Central memory CD8-positive, alpha-beta T cell (primary cell): ENCODE measurements around the gene HLTF.
"Not testable (repeated sequence)": the region's sequence is repeated elsewhere in the genome, so short reads cannot be mapped to it uniquely, and the experiment has no call there.

ENCODE experiments used
- ATAC-seq: fragments of 150-1000 bp; cut with Tn5 transposase; replicated peaks from 2 replicates; pipeline ENCODE4 v1.10.0; 2022; ENCODE audit warnings: mild to moderate bottlenecking, moderate FRiP score, moderate number of reproducible peaks; ENCODE audit not compliant: poor library complexity, severe bottlenecking; ENCODE audit errors: extremely low read depth
- DNase-seq, 2 donors: peaks; one replicate each; pipeline ENCODE4 v3.0.0; 2021; ENCODE audit warnings: low spot score in 2 of 2
- H3K27ac Mint-ChIP-seq: one replicate; pipeline ENCODE4 v1.8.0; 2022; ENCODE audit warnings: low read depth, mild to moderate bottlenecking, moderate library complexity, mixed read lengths
- H3K27me3 Mint-ChIP-seq: one replicate; pipeline ENCODE4 v1.8.0; 2022; ENCODE audit warnings: mixed read lengths
- H3K36me3 Mint-ChIP-seq: one replicate; pipeline ENCODE4 v1.8.0; 2022; ENCODE audit warnings: mild to moderate bottlenecking, moderate library complexity, mixed read lengths; ENCODE audit not compliant: insufficient read depth
- H3K4me1 Mint-ChIP-seq: one replicate; pipeline ENCODE4 v1.8.0; 2022; ENCODE audit warnings: mixed read lengths
- H3K4me3 Mint-ChIP-seq: one replicate; pipeline ENCODE4 v1.8.0; 2022; ENCODE audit warnings: mild to moderate bottlenecking, moderate library complexity, mixed read lengths
- H3K9me3 Mint-ChIP-seq: one replicate; pipeline ENCODE4 v1.8.0; 2022; ENCODE audit warnings: mixed read lengths

HLTF gene

DNA sequence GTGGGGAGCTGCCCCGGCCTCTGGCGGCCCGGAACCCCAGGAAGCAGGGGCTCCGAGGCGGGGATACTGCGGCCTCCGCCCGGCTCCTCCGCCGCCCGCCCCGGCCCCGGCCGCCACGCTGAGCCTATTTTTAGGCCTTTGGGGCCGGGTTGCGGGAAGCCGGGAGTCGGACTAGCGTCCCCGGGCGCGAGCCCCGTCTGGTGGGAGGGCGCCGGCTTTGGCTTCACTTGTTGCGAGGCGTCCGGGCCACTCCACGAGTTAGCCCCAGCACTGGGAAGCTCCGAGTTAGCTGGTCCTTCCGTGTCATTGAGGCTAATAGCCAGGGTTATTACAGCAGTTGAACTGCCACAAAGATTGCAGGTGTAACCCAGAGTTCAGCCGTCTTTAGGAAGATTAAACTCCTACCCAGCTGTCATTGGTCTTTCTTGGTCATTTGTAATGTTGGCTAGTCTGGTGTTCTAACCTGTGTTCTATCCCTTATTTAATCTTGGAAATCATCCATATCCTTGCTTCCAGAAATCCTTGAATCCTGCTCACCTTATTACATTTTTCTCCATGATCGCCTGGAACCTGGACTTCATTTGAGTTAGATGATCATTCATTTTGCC is 94.2 kb downstream of the HLTF start:
- peaks cover 36% of the 10 kb centered on the region for H3K4me1 Mint-ChIP-seq
- H3K27ac Mint-ChIP-seq, result peak overlapping the region; percentile 93
- ATAC-seq (peak; percentile 11), DNase-seq (no peak)
- peaks cover 26% of the 10 kb centered on the region for H3K36me3 Mint-ChIP-seq
- no peaks in the 10 kb centered on the region for H3K9me3 Mint-ChIP-seq
- H3K27me3 Mint-ChIP-seq, result no peaks in the 10 kb centered on the region
- H3K4me3 Mint-ChIP-seq, result peak overlapping the region; percentile 91

GRCh38 chr3:148991219-148992026 is 94.9 kb downstream of the HLTF start, which contains the start of gene GYG1:
GYG1 (plus strand) TSS chr3:148991540; CDS start chr3:148991641, 101 bp downstream.
- Mint-ChIP-seq H3K4me3 (peak within 1 kb of the TSS; percentile 91), H3K27me3 (no peaks in the 10 kb centered on the region), H3K27ac (peak within 1 kb of the TSS; percentile 93), H3K9me3 (no peaks in the 10 kb centered on the region), H3K4me1 (peaks cover 29% of the 10 kb centered on the region), H3K36me3 (peaks cover 21% of the 10 kb centered on the region)
- DNase-seq (peak; percentile 69 to 71), ATAC-seq (peak; percentile 87)

DNA sequence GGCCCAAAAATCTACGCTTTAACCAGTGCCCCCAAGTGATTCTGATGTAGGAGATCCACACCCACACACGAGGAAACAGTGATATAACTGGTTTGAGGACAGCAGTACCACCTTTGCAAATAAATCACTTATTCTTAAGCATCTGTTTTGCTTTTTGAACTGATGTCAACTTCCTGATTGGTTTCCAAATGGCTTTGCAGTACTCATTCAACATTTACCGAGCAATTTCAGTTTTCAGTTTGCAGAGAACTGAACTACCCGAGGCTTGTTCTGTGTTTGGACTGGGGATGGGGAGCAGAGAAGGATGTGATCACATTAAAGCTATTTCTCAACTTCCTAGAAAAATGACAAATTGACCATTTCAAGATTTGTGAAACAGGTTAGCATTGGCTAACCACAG is 96.1 kb downstream of the HLTF start:
- H3K27ac Mint-ChIP-seq, result peak overlapping the region; percentile 93

DNA sequence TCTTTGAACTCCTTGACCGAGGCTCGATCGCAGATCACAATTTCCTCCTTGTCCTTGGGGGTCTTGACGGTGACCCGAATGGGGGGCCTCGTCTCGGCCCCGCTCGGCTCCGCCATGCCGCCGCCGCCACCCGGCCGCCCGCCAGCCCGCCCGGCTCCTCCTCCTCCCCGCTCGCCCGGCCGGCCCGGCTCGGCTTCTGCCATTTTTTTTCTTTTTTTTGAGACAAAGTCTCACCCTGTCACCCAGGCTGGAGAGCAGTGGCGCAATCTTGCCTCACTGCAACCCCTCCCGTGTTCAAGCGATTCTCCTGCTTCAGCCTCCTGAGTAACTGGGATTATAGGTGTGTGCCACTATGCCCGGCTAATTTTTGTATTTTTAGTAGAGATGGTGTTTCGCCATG is 98.8 kb downstream of the HLTF start:
- H3K9me3 Mint-ChIP-seq, H3K27me3 Mint-ChIP-seq, H3K4me3 Mint-ChIP-seq, DNase-seq, H3K36me3 Mint-ChIP-seq, H3K27ac Mint-ChIP-seq, H3K4me1 Mint-ChIP-seq, ATAC-seq: not testable (repeated sequence)

More for the DNA sequence above, 96.1 kb downstream of the HLTF start:
- no peaks in the 10 kb centered on the region for H3K27me3 Mint-ChIP-seq
- H3K36me3 Mint-ChIP-seq, result peaks cover 10% of the 10 kb centered on the region
- H3K9me3 Mint-ChIP-seq, result no peaks in the 10 kb centered on the region
- peaks cover 19% of the 10 kb centered on the region for H3K4me1 Mint-ChIP-seq
- ATAC-seq (no peak), DNase-seq (no peak)
- peak overlapping the region; percentile 91 for H3K4me3 Mint-ChIP-seq

DNA sequence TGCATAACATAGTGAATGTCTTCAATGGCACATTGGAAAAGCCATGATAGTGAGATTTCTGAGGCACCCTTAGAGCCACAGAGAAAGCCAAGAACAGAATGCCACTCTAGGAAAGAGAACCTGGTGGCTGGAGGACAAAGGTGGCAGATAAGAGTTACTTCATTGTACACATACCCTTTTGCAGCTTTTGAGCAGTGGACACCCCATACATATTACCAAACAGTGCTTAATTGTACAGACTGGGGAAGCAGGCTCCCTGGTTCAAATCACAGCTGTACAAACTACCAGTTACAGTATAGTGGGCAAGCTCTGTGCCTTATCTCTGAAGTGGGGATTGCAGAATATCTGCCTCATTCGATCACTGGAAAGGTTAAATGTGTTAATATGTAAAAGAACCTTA is 105.1 kb downstream of the HLTF start:
- H3K9me3 Mint-ChIP-seq, result no peaks in the 10 kb centered on the region
- H3K27me3 Mint-ChIP-seq, result peaks cover 23% of the 10 kb centered on the region
- no peaks in the 10 kb centered on the region for H3K4me1 Mint-ChIP-seq
- no peak overlapping the region for H3K4me3 Mint-ChIP-seq
- H3K27ac Mint-ChIP-seq, result no peak overlapping the region
- DNase-seq, result no peak
- ATAC-seq, result no peak
- H3K36me3 Mint-ChIP-seq, result peaks cover 1% of the 10 kb centered on the region
